Immature natural killer cell (primary cell): ENCODE data around the gene TRAM2. TPM values are rescaled to one million over a fixed set of nuclear protein-coding genes. Genes with fewer than 3 reads are reported as not detected.
A peak's percentile ranks its signal among the peaks of the same experiment; 100 is the strongest.

Source experiments
- DNase-seq, 3 donors: peaks; one replicate each; pipeline ENCODE4 v3.0.0; 2022; ENCODE audit warnings: mixed read lengths in 1 of 3
- H3K27ac Mint-ChIP-seq, 6 donors: one replicate each; pipeline ENCODE4 v1.8.0; 2020; ENCODE audit warnings: mixed read lengths in 6 of 6, mild to moderate bottlenecking in 5 of 6, inconsistent platforms in 4 of 6, moderate library complexity in 3 of 6
- H3K27me3 Mint-ChIP-seq, 3 donors: one replicate each; pipeline ENCODE4 v1.8.0; 2020 to 2021; ENCODE audit warnings: low read depth in 3 of 3, mild to moderate bottlenecking in 3 of 3, mixed read lengths in 3 of 3, moderate library complexity in 3 of 3, inconsistent platforms in 1 of 3
- H3K36me3 Mint-ChIP-seq, 3 donors: one replicate each; pipeline ENCODE4 v1.8.0; 2020; ENCODE audit warnings: mixed read lengths in 3 of 3, inconsistent platforms in 2 of 3, mild to moderate bottlenecking in 2 of 3
- H3K4me1 Mint-ChIP-seq, 2 donors: one replicate each; pipeline ENCODE4 v1.8.0; 2020; ENCODE audit warnings: inconsistent platforms in 2 of 2, mild to moderate bottlenecking in 2 of 2, mixed read lengths in 2 of 2, moderate library complexity in 1 of 2
- H3K4me3 Mint-ChIP-seq, 5 donors: one replicate each; pipeline ENCODE4 v1.8.0; 2020; ENCODE audit warnings: mild to moderate bottlenecking in 5 of 5, mixed read lengths in 5 of 5, inconsistent platforms in 3 of 5, moderate library complexity in 3 of 5
- H3K9me3 Mint-ChIP-seq, 6 donors: one replicate each; pipeline ENCODE4 v1.8.0; 2020; ENCODE audit warnings: mild to moderate bottlenecking in 6 of 6, mixed read lengths in 6 of 6, inconsistent platforms in 4 of 6, moderate library complexity in 3 of 6
- polyA plus RNA-seq, 3 donors: library from polyadenylated mRNA; unstranded; fragments of 300-500 nt; fragmentation: Illumina TruSeq; gene quantifications; one replicate each; pipeline ENCODE4 v1.2.3, GENCODE V29; 2021

The TRAM2 gene, protein sequence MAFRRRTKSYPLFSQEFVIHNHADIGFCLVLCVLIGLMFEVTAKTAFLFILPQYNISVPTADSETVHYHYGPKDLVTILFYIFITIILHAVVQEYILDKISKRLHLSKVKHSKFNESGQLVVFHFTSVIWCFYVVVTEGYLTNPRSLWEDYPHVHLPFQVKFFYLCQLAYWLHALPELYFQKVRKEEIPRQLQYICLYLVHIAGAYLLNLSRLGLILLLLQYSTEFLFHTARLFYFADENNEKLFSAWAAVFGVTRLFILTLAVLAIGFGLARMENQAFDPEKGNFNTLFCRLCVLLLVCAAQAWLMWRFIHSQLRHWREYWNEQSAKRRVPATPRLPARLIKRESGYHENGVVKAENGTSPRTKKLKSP
- 1 to 10 TPM; 1.7 to 7.0 (median 4.4) TPM for polyA plus RNA-seq

DNA sequence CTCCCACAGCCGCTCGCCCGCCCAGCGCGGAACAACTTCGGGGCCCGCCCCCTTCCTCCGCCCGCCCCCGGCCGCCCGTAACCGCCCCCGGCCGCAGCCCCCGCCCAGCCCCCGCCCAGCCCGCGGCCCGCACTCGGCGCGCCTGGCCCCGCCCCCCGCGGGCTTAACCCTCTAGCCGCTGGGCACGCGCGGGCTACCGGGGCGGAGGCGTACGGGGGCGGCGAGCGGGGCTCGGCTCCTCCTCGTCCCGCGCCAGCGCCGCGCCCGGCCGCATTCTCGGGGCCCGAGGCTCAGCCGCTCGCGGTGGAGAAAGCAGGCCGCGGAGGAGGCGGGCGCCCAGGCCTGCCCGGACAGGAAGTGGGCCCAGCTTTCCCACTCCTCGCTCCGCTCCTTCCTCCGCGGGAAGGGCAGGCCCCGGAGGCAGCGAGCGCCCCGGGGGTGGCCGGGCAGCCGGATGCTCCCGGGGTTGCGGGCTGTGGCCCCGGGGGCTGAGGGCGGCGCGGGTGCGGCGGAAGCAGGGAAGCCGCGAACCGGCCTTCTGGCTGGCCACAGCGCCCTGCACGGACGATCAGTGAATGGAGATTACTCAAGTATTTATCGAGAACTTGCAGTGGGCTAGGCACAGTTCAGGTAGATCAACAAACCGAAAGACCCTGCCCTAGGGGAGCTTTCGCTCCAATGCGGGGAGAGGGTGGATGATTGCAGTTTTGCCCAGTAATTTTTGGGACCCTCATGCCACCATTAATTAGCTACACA is at the start of gene TRAM2:
TSS of gene TRAM2 (minus strand) at position 39 of the 756 bp plus-strand sequence. CDS start 145 bp downstream, outside the sequence.
- Mint-ChIP-seq H3K4me1 (peaks cover 50 to 54% of the 10 kb centered on the region in 2 donors), H3K27me3 (peaks cover 12 to 29% (median 13%) of the 10 kb centered on the region in 3 donors), H3K4me3 (peak within 1 kb of the TSS; percentile 83 to 95 (median 89))

DNA sequence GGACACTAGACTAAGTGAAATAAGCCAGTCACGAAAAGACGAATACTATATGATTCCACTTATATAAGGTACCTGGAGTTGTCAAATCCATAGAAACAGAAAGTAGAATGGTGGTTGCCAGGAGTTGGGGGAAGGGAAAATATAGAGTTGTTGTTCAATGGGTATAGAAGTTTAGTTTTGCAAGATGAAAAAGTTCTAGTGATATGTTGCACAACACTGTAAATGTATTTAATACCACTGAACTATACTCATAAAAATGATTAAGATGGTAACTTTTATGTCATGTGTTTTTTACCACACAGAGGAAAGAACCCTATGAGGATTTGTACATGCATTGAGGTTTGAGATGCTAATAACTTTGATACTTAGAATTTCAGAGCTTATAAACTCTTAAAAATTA is 46.0 kb upstream of the TRAM2 start:
- Mint-ChIP-seq H3K4me1 (no peaks in the 10 kb centered on the region), H3K9me3 (no peaks in the 10 kb centered on the region), H3K27me3 (peaks cover 3 to 12% (median 4%) of the 10 kb centered on the region in 3 donors), H3K27ac (no peak overlapping the region), H3K4me3 (no peak overlapping the region), H3K36me3 (no peaks in the 10 kb centered on the region)
- DNase-seq = no peak

More for the DNA sequence above, at the start of gene TRAM2:
- Mint-ChIP-seq H3K36me3 (peaks cover 1 to 10% (median 9%) of the 10 kb centered on the region in 3 donors), H3K9me3 (no peaks in the 10 kb centered on the region), H3K27ac (peak within 1 kb of the TSS; percentile 89 to 96 (median 95))
- peak; percentile 78 to 82 (median 82) for DNase-seq

DNA sequence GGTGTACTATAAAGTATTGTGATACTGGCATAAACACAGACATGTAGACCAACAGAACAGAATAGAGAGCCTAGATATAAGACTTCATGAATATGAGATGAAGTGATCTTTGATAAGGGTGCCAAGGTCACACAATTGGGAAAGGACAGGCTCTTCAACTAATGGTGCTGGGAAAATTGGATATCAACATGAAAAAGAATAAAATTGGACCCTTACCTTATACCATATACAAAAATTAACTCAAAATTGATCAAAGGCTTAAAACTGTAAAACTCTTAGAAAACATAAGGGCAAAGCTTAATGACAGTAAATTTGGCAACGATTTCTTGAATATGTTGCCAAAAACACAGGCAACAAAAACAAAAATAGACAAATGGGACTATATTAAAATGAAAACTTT is 44.8 kb upstream of the TRAM2 start:
- DNase-seq = no peak
- H3K4me3 Mint-ChIP-seq = no peak overlapping the region
- no peaks in the 10 kb centered on the region for H3K9me3 Mint-ChIP-seq

DNA sequence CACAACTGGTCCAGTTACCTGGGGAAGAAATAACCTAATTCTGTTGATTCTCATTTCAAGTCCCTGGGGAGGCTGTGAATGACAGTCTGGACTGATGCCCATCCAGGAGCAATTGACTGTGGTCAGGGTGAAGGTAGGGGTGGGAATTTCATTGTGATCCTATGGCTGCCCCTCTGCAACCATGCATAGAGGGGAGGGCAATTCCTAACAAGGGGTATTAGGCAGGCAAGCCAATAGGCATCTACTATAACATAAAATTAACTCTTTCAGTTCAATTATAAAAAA is 44.0 kb upstream of the TRAM2 start:
- no peak overlapping the region for H3K27ac Mint-ChIP-seq
- no peak for DNase-seq
- no peak overlapping the region for H3K4me3 Mint-ChIP-seq
- no peaks in the 10 kb centered on the region for H3K36me3 Mint-ChIP-seq
- H3K27me3 Mint-ChIP-seq = peaks cover 3 to 15% (median 4%) of the 10 kb centered on the region in 3 donors
- no peaks in the 10 kb centered on the region for H3K4me1 Mint-ChIP-seq
- no peaks in the 10 kb centered on the region for H3K9me3 Mint-ChIP-seq

More for the DNA sequence above, 44.8 kb upstream of the TRAM2 start:
- no peak overlapping the region for H3K27ac Mint-ChIP-seq
- H3K27me3 Mint-ChIP-seq = peaks cover 3 to 15% (median 4%) of the 10 kb centered on the region in 3 donors
- no peaks in the 10 kb centered on the region for H3K4me1 Mint-ChIP-seq
- H3K36me3 Mint-ChIP-seq = no peaks in the 10 kb centered on the region

DNA sequence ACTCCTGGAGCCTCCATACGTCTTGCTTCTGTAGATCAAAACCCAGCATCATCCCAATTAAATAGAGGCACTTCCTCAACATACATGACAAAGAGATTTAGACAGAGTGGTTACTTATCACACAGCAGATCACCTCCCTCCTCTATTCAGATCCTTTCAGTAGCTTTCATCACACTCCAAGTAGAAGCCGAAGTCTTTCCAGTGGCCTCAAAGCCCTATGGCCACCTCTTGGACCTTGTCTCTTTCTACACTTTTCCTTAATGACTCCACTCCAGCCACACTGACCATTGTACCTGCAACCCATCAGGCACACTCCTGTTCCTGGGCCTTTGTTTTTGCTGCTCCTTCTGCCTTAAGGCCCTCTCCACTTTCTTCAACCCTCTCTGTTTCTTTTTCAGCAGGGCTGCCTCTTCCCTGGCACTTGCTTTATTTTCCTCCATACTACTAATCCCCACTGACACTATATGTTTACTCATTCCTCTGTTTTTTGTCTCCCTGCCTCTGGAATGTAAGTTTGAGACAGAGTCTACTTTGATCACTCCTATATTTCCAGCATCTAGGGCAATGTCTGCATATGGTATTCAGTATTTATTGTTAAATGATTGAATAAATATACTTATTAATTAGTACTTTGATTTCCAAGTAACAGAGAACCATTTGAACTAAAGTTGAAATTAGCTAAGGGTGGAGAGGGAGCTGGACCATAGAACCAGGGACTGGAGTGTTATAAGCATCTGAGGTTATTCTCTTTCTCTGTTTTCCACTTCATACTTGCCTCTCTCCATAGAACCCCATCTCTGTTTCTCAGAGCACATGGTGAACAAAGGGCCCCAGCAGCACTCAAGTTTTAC is 43.4 kb upstream of the TRAM2 start:
- Mint-ChIP-seq H3K4me3 (no peak overlapping the region), H3K4me1 (no peaks in the 10 kb centered on the region), H3K27me3 (peaks cover 2 to 15% (median 3%) of the 10 kb centered on the region in 3 donors), H3K36me3 (no peaks in the 10 kb centered on the region), H3K27ac (no peak overlapping the region), H3K9me3 (no peaks in the 10 kb centered on the region)
- no peak for DNase-seq

DNA sequence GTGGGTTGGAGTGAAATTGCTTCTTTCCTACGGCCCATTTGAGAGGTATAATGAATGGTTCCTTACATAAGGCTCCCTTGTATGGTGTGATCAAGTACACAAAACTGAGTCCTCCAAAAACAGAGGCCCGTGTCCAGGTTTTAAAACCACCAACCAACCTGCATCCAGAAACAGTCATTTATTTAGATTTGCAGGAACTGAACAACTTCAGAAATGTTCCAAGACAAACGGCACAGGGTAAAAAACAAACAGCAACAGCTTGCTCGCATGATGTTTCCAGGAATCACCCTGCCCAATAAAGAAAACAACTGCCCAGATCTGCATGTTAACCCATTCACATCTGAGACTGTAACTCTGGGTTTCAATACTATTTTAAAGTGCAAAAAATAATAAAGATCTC is 40.2 kb upstream of the TRAM2 start:
- Mint-ChIP-seq H3K36me3 (no peaks in the 10 kb centered on the region), H3K27ac (no peak overlapping the region), H3K4me3 (no peak overlapping the region), H3K9me3 (no peaks in the 10 kb centered on the region), H3K4me1 (no peaks in the 10 kb centered on the region), H3K27me3 (peaks cover 0 to 12% (median 0%) of the 10 kb centered on the region in 3 donors)
- no peak for DNase-seq

DNA sequence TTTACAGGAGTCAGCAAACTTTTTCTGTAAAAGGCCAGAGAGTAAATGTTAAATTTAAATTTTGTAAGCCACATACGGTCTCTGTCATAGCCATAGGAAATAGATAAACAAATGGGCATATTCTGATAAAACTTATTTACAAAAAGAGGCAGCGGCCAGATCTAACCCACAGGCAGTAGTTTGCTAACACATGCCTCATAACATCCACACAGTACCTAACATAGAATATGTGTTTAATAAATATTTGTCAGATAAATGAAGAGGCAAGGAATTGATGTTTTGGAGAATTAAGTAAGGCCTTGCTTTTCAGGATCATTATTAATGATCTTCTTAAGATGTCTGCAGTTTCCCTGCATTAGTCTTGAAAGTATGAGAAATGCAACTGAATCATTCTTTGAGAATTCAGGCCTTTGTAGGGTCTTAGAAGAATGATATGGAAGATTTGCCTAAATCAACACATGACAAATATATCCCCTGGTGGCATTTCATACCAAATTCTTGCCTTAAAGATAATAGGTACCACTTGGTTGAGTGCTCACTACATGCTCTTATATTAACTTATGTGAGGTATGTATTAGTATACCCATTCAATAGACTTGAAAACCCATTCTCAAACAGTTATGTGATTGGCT is 39.3 kb upstream of the TRAM2 start:
- H3K27me3 Mint-ChIP-seq = peaks cover 0 to 11% (median 0%) of the 10 kb centered on the region in 3 donors
- no peaks in the 10 kb centered on the region for H3K4me1 Mint-ChIP-seq
- no peaks in the 10 kb centered on the region for H3K36me3 Mint-ChIP-seq
- H3K27ac Mint-ChIP-seq = no peak overlapping the region
- H3K4me3 Mint-ChIP-seq = no peak overlapping the region
- H3K9me3 Mint-ChIP-seq = no peaks in the 10 kb centered on the region
- no peak for DNase-seq

DNA sequence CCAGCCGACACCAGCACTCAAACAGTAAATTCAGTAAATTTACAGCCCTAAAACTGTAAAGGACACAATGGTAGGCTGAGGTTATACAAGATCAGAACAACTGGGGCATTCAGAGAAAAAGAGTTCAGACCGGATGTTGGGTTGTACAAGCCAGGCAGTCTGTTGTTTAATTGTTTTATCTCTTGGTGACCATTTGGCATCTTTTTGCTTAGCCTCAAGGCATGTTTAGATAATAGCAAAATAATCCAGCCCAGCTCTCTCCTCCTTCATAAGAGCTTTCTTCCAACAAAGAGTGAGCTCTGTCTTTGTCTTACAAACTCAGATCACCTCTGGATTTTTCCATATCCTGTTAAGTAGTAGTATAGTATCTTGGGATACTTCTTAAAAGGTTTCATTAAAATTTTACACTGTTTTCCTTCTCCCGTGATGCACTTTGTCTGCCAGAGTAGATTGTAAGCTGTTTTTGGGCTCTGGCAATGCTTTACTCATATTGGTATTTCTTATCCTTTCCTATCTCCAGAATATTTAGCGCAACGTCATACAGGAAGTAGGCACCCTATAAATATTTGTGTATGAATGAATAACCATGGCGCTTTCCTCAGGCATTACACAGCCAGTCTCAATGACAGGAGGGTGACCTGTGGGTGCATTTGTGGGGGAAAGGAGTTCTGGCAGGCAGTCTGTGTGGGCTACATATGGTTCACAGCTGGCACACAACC is 35.6 kb upstream of the TRAM2 start:
- Mint-ChIP-seq H3K36me3 (no peaks in the 10 kb centered on the region), H3K27me3 (peaks cover 0 to 14% (median under 1%) of the 10 kb centered on the region in 3 donors), H3K4me1 (no peaks in the 10 kb centered on the region), H3K27ac (no peak overlapping the region), H3K4me3 (no peak overlapping the region), H3K9me3 (no peaks in the 10 kb centered on the region)
- DNase-seq = no peak

DNA sequence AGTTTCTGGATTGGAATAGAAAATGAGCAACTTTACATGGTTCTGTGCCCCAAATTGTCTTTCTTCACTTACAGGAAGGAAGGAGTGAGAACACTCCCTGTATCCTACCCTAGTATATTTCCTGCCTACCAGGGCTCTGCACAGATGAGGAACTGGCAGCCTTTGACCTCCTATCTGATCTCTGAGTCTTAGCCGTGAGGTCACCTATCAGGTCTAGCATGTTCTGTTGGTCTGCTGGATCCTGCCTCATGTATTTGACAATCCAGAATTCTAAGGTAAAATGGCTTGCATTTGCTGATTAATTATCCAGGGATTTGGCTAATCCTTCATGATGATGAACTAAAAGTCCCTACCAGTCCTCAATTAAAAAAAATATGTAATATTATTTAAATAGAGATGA is 35.0 kb upstream of the TRAM2 start:
- DNase-seq = no peak
- H3K4me1 Mint-ChIP-seq = no peaks in the 10 kb centered on the region
- H3K36me3 Mint-ChIP-seq = no peaks in the 10 kb centered on the region
- peaks cover 0 to 13% (median 1%) of the 10 kb centered on the region in 3 donors for H3K27me3 Mint-ChIP-seq
- H3K4me3 Mint-ChIP-seq = no peak overlapping the region
- no peaks in the 10 kb centered on the region for H3K9me3 Mint-ChIP-seq
- no peak overlapping the region for H3K27ac Mint-ChIP-seq

DNA sequence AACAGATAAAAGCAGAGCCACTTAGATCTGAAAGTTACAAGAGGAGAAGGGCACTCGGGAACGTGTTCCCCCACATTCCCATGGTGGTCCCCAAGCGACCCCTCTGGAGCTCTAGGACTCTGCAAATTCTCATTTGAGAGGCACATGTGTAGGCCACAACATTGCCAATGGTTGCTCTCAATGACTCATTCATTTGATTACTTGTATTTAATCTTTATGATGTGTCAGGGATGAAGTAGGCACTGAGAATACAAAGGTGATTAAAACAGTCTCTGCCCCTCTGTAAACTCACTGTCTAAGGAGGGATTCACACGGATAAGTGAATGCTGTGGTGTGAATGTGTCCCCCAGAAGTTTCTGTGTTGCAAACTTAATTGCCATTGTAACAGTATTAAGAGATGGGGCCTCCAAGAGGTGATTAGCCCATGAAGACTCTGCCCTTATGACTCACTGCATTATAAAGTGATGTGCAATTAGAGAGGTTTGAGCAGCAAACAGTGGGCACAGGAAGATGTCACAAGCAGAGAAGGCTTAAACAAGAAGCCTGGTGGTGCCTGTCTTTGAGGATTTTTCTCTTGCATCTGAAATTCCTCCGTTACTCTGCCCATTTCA is 34.0 kb upstream of the TRAM2 start:
- Mint-ChIP-seq H3K27me3 (peaks cover 0 to 13% (median 1%) of the 10 kb centered on the region in 3 donors), H3K36me3 (no peaks in the 10 kb centered on the region), H3K27ac (no peak overlapping the region), H3K4me1 (no peaks in the 10 kb centered on the region), H3K4me3 (no peak overlapping the region), H3K9me3 (no peaks in the 10 kb centered on the region)
- no peak for DNase-seq

DNA sequence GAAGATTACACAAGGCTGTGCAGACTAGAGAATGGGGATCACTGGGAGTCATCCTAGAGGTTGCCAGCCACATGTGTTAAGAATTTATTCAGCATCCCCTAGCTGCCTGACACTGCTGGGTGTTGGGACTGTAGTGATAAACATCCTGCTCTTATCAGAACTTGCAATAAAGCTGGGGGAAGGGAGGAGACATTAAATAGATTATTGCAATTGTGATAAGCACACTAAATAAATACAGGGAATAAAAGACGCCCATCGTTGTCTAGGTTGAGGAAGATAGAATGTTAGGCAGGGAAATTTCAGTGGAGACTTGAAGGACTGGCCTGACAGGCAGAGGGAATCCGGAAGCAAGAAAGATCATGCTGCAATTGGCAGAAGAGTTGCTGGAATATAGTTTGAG is 33.2 kb upstream of the TRAM2 start:
- Mint-ChIP-seq H3K4me3 (no peak overlapping the region), H3K27me3 (peaks cover 0 to 13% (median 1%) of the 10 kb centered on the region in 3 donors), H3K9me3 (no peaks in the 10 kb centered on the region), H3K4me1 (no peaks in the 10 kb centered on the region), H3K27ac (no peak overlapping the region), H3K36me3 (no peaks in the 10 kb centered on the region)
- no peak for DNase-seq

DNA sequence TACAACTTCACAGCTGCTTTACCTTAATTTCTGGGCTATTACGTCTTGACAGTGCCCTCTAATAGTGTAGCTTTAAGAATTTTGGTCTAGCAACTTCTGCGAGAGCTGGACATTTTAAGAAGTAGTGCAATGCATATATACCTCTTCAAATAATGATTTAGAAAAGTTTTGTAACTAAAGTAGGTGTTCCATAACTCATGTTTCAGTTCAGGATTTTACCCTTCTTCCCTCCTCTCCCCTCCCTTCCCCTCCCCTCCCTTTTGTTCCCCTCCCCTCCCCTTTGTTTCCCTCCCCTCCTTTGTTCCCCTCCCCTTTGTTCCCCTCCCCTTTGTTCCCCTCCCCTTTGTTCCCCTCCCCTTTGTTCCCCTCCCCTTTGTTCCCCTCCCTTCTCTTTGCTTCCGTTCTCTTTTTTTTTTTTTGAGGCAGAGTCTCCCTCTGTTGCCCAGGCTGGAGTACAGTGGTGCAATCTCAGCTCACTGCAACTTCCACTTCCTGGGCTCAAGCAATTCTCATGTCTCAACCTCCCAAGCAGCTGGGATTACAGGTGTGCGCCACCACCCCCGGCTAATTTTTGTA is 28.8 kb upstream of the TRAM2 start:
- H3K9me3 Mint-ChIP-seq = peaks cover 0 to 3% (median 0%) of the 10 kb centered on the region in 6 donors
- peaks cover 0 to 9% (median 1%) of the 10 kb centered on the region in 3 donors for H3K27me3 Mint-ChIP-seq
- H3K27ac Mint-ChIP-seq = no peak overlapping the region
- H3K4me1 Mint-ChIP-seq = no peaks in the 10 kb centered on the region
- no peak overlapping the region for H3K4me3 Mint-ChIP-seq
- DNase-seq = no peak
- no peaks in the 10 kb centered on the region for H3K36me3 Mint-ChIP-seq
